H1 (cell line): Measurements from ENCODE around the gene TSPAN5. TPM values are rescaled to one million over a fixed set of nuclear protein-coding genes. Genes with fewer than 3 reads are reported as not detected.

Experiments used
- CTCF ChIA-PET: fragments of 300-600 bp; sonication (Branson Sonifier 250); formaldehyde crosslinking; loops from one replicate; lab custom pipeline; 2021; ENCODE audit not compliant: partially characterized antibody; lab: Charles Lee
- POLR2A ChIA-PET: fragments of 300-600 bp; sonication (Branson Sonifier 250); formaldehyde crosslinking; loops from one replicate; lab custom pipeline; 2021; ENCODE audit warnings: inconsistent platforms; ENCODE audit not compliant: partially characterized antibody; lab: Charles Lee
- DNase-seq, 2 experiments: peaks; one replicate each; pipeline versions ENCODE4 v3.0.0 to v3.0.0-alpha.2; 2010 to 2022; ENCODE audit warnings: low spot score in 2 of 2, low read depth in 1 of 2, mixed read lengths in 1 of 2
- FAIRE-seq: peaks from 2 replicates; lab custom pipeline; 2011; peaks lifted over from hg19 to GRCh38; lab: Jason Lieb, UNC
- H2AFZ ChIP-seq: 2 replicates; pipeline ENCODE4 v1.8.1; 2012; ENCODE audit warnings: low read length, inconsistent platforms
- H2AK5ac ChIP-seq: 2 replicates; pipeline ENCODE4 v1.6.1; 2013; ENCODE audit warnings: low read depth, low read length
- H2BK120ac ChIP-seq: replicated peaks from 2 replicates; pipeline ENCODE3; 2013; ENCODE audit warnings: low read depth, low read length, inconsistent platforms
- H2BK12ac ChIP-seq: 2 replicates; pipeline ENCODE4 v1.6.1; 2013; ENCODE audit warnings: low read depth, low read length
- H2BK15ac ChIP-seq: 2 replicates; pipeline ENCODE4 v1.6.1; 2013; ENCODE audit warnings: low read length
- H2BK20ac ChIP-seq: 2 replicates; pipeline ENCODE4 v1.6.1; 2013; ENCODE audit warnings: low read length
- H2BK5ac ChIP-seq: 2 replicates; pipeline ENCODE4 v1.6.1; 2013; ENCODE audit warnings: low read depth, low read length
- H3K14ac ChIP-seq: 2 replicates; pipeline ENCODE4 v1.6.1; 2013; ENCODE audit warnings: inconsistent platforms; ENCODE audit not compliant: insufficient read length
- H3K18ac ChIP-seq: 2 replicates; pipeline ENCODE4 v1.6.1; 2013; ENCODE audit warnings: low read length; ENCODE audit errors: extremely low read depth
- H3K23ac ChIP-seq: 2 replicates; pipeline ENCODE4 v1.6.1; 2013; ENCODE audit warnings: inconsistent platforms; ENCODE audit not compliant: insufficient read length
- H3K23me2 ChIP-seq: 2 replicates; pipeline ENCODE4 v1.6.1; 2013; ENCODE audit warnings: low read depth, low read length
- H3K27ac ChIP-seq: 2 replicates; pipeline ENCODE4 v1.6.1; 2011; ENCODE audit warnings: low read depth, low read length, inconsistent platforms
- H3K27me3 ChIP-seq, 4 experiments: replicated peaks in 1 of 4; 1 replicate in 1 of 4; 2 replicates in 3 of 4; pipeline versions ENCODE4 v1.6.1 to v1.8.1; 2011 to 2013; ENCODE audit warnings: low read length in 3 of 4, mild to moderate bottlenecking in 3 of 4, inconsistent platforms in 2 of 4, mixed read lengths in 2 of 4, moderate library complexity in 1 of 4; ENCODE audit not compliant: control insufficient read depth in 3 of 4, insufficient read depth in 3 of 4; ENCODE audit errors: extremely low read depth in 1 of 4
- H3K36me3 ChIP-seq, 4 experiments: 2 replicates each; pipeline versions ENCODE4 v1.6.1 to v1.8.1; 2011 to 2013; ENCODE audit warnings: mild to moderate bottlenecking in 4 of 4, low read length in 3 of 4, moderate library complexity in 2 of 4, control low read depth in 1 of 4, inconsistent platforms in 1 of 4; ENCODE audit not compliant: insufficient read depth in 4 of 4, control insufficient read depth in 2 of 4
- H3K4ac ChIP-seq: replicated peaks from 2 replicates; pipeline ENCODE3; 2013; ENCODE audit warnings: low read length, low read depth, mixed read lengths, inconsistent platforms; ENCODE audit not compliant: insufficient read length
- H3K4me1 ChIP-seq, 4 experiments: replicated peaks in 1 of 4; 1 replicate in 1 of 4; 2 replicates in 3 of 4; pipeline versions ENCODE4 v1.6.1 to v1.8.1; 2011 to 2013; ENCODE audit warnings: low read length in 3 of 4, inconsistent platforms in 2 of 4, mixed read lengths in 1 of 4; ENCODE audit not compliant: insufficient read depth in 4 of 4, control insufficient read depth in 3 of 4
- H3K4me2 ChIP-seq, 2 experiments: 2 replicates each; pipeline versions ENCODE4 v1.6.1 to v1.8.1; 2011 to 2013; ENCODE audit warnings: low read depth in 2 of 2, low read length in 2 of 2, control low read depth in 1 of 2, inconsistent platforms in 1 of 2, mild to moderate bottlenecking in 1 of 2; ENCODE audit not compliant: insufficient read depth in 1 of 2
- H3K4me3 ChIP-seq, 4 experiments: fragments of 200-600, 300-600 bp in 1 of 4; sonication (generic), shearing (Covaris generic), sonication (Bioruptor Twin) in 1 of 4; 2 replicates each; pipeline versions ENCODE4 v1.5.1 to v1.8.1; 2011 to 2016; ENCODE audit warnings: low read length in 4 of 4, low read depth in 3 of 4, control low read depth in 2 of 4, inconsistent platforms in 2 of 4, mild to moderate bottlenecking in 2 of 4, mixed read lengths in 1 of 4, moderate library complexity in 1 of 4; ENCODE audit not compliant: insufficient read depth in 2 of 4; ENCODE audit errors: extremely low read depth in 1 of 4
- H3K56ac ChIP-seq: replicated peaks from 2 replicates; pipeline ENCODE3; 2013; ENCODE audit warnings: low read depth, mild to moderate bottlenecking, mixed read lengths, low read length, inconsistent platforms; ENCODE audit not compliant: insufficient read length
- H3K79me1 ChIP-seq: 2 replicates; pipeline ENCODE4 v1.6.1; 2013; ENCODE audit warnings: low read depth, low read length, control low read depth
- H3K79me2 ChIP-seq, 2 experiments: 2 replicates each; pipeline versions ENCODE4 v1.6.1 to v1.8.1; 2012 to 2013; ENCODE audit warnings: low read length in 2 of 2, mild to moderate bottlenecking in 2 of 2, inconsistent platforms in 1 of 2; ENCODE audit not compliant: insufficient read depth in 2 of 2, control insufficient read depth in 1 of 2
- H3K9ac ChIP-seq, 4 experiments: replicated peaks in 1 of 4; 1 replicate in 1 of 4; 2 replicates in 3 of 4; pipeline versions ENCODE4 v1.6.1 to v1.8.1; 2011 to 2013; ENCODE audit warnings: low read depth in 3 of 4, low read length in 3 of 4, control low read depth in 2 of 4, mild to moderate bottlenecking in 2 of 4, moderate library complexity in 2 of 4, inconsistent platforms in 1 of 4; ENCODE audit errors: extremely low read depth in 1 of 4
- H3K9me3 ChIP-seq, 2 experiments: 2 replicates each; pipeline versions ENCODE4 v1.6.1 to v1.8.1; 2012 to 2013; ENCODE audit warnings: mild to moderate bottlenecking in 2 of 2, moderate library complexity in 2 of 2, control low read depth in 1 of 2, inconsistent platforms in 1 of 2, low read depth in 1 of 2, low read length in 1 of 2, mixed read lengths in 1 of 2; ENCODE audit not compliant: insufficient read depth in 2 of 2
- H4K20me1 ChIP-seq, 2 experiments: replicated peaks in 1 of 2; 2 replicates each; pipeline versions ENCODE3 to v1.8.1; 2011 to 2013; ENCODE audit warnings: inconsistent platforms in 2 of 2, low read length in 2 of 2, mild to moderate bottlenecking in 1 of 2; ENCODE audit not compliant: insufficient read depth in 2 of 2, control insufficient read depth in 1 of 2
- H4K5ac ChIP-seq: 2 replicates; pipeline ENCODE4 v1.6.1; 2013; ENCODE audit warnings: low read length, low read depth, mixed read lengths, inconsistent platforms; ENCODE audit not compliant: insufficient read length
- H4K8ac ChIP-seq: 2 replicates; pipeline ENCODE4 v1.8.0; 2013; ENCODE audit warnings: mild to moderate bottlenecking, moderate library complexity, low read length, inconsistent platforms; ENCODE audit not compliant: insufficient read depth; ENCODE audit errors: extremely low read depth
- H4K91ac ChIP-seq: replicated peaks from 2 replicates; pipeline ENCODE3; 2013; ENCODE audit warnings: low read length, mixed read lengths, inconsistent platforms; ENCODE audit not compliant: insufficient read length
- ASH2L ChIP-seq: fragments of 200-600, 300-600 bp; sonication (generic); IDR thresholded peaks from one replicate; pipeline ENCODE4 v1.7.1; 2017; ENCODE audit warnings: low read length
- CTBP2 ChIP-seq: IDR thresholded peaks from 2 replicates; pipeline ENCODE4 v1.7.0; 2011; ENCODE audit warnings: borderline replicate concordance, mild to moderate bottlenecking, moderate library complexity, mixed read lengths, low read length; ENCODE audit not compliant: insufficient read depth, insufficient read length
- KDM4A ChIP-seq: IDR thresholded peaks from one replicate; pipeline ENCODE4 v1.7.1; 2012; ENCODE audit warnings: low read depth, mild to moderate bottlenecking, moderate library complexity, low read length, inconsistent platforms; ENCODE audit not compliant: severe bottlenecking
- RBBP5 ChIP-seq: IDR thresholded peaks from 2 replicates; pipeline ENCODE4 v1.7.1; 2012; ENCODE audit warnings: low read depth, mild to moderate bottlenecking, inconsistent platforms, low read length, moderate library complexity, borderline replicate concordance
- RNF2 ChIP-seq: fragments of 200-900, 300-1000 bp; sonication (generic); IDR thresholded peaks from 2 replicates; pipeline ENCODE4 v1.7.1; 2016; ENCODE audit warnings: borderline replicate concordance, low read depth, mild to moderate bottlenecking, antibody characterized with exemption, low read length; ENCODE audit not compliant: poor library complexity, severe bottlenecking; ENCODE audit errors: missing control alignments
- RXRA ChIP-seq: IDR thresholded peaks from 2 replicates; pipeline ENCODE4 v1.6.1; 2011; ENCODE audit warnings: low read depth, mild to moderate bottlenecking, low read length, moderate library complexity; ENCODE audit not compliant: insufficient read depth
- SP4 ChIP-seq: IDR thresholded peaks from 2 replicates; pipeline ENCODE4 v1.6.1; 2012; ENCODE audit warnings: low read length, inconsistent platforms
- SRF ChIP-seq: IDR thresholded peaks from 2 replicates; pipeline ENCODE4 v1.6.1; 2011; ENCODE audit warnings: mild to moderate bottlenecking, low read depth, low read length, moderate library complexity
- SUZ12 ChIP-seq: fragments of 200-600 bp; sonication (generic); IDR thresholded peaks from 2 replicates; pipeline ENCODE4 v1.6.1; 2012; ENCODE audit warnings: mild to moderate bottlenecking, inconsistent platforms, low read length, moderate library complexity, mixed read lengths
- WGBS, 2 experiments: shearing (Covaris generic) in 1 of 2; methylation state at CpG; one replicate each; pipeline versions ENCODE4 v1.1.6 to v1.1.7; 2013 to 2015; ENCODE audit warnings: low lambda C conversion rate in 2 of 2, mixed read lengths in 2 of 2, inconsistent platforms in 1 of 2, low coverage in 1 of 2, missing lambda C conversion rate in 1 of 2; ENCODE audit not compliant: insufficient replicate concordance in 2 of 2, insufficient coverage in 1 of 2, insufficient read length in 1 of 2; ENCODE audit errors: extremely low coverage in 1 of 2, missing lambda C conversion rate in 1 of 2; 5-methylcytosine and 5-hydroxymethylcytosine counted together
- polyA plus RNA-seq, 7 experiments: library from polyadenylated mRNA; depleted of rRNA in 3 of 7; stranded (reverse) in 5 of 7; unstranded in 2 of 7; fragments of >200 nt in 5 of 7; fragments of 200-250 nt in 2 of 7; gene quantifications; 1 replicate in 5 of 7; 2 replicates in 1 of 7; 4 replicates in 1 of 7; pipeline versions ENCODE4 v1.2.1 to v1.2.3, GENCODE V29; 2011 to 2013; ENCODE audit warnings: missing spikeins in 2 of 7, mixed read lengths in 2 of 7
- total RNA-seq: library from RNA; stranded (reverse); fragmentation: NEBNext Ultra II Directional; extraction: Animal tissue kit (Norgen Biotek cat#: 25700); gene quantifications from 2 replicates; pipeline ENCODE4 v1.2.1, GENCODE V29; 2021
- TF ChIP-seq, protein P1 (sequence below): IDR thresholded peaks from 2 replicates; pipeline ENCODE4 v1.6.1; 2011; ENCODE audit warnings: low read depth, mild to moderate bottlenecking, low read length; ENCODE audit not compliant: insufficient read depth

The TSPAN5 gene
- total and polyA plus RNA-seq, 2 of the 8 experiments (the other 6 are each of a cell fraction or from before 2014, with no cell fraction given), result 17.6 to 21.2 TPM

DNA sequence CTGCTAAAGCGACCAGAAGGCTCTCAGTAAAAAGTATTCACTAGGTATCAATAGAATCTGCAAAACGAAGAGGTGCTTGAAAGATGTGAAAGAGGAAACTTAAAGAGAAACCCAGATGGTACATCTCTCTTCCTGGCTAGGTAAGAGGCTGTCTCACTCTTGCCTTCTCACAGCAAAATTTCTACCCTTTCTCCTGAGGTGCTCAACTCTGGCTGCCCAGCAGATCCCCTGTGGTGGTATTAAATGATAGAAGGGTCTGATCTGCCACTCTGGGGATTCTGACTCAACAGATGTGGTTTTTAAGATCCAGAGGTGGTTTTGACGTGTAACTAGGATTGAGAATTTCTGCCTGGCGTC is 14.9 kb upstream of the TSPAN5 start:
- H4K5ac ChIP-seq, result no peak overlapping the region
- DNase-seq, result no peak
- no peak overlapping the region for H3K56ac ChIP-seq
- H2BK15ac ChIP-seq, result no peak overlapping the region
- no peak overlapping the region for H3K4ac ChIP-seq
- no peak overlapping the region for H3K4me3 ChIP-seq
- H3K4me1 ChIP-seq, result peaks cover 0 to 2% (median 0%) of the 10 kb centered on the region in 4 experiments; a peak in 1 of 7 replicates
- H3K23ac ChIP-seq, result no peak overlapping the region
- H3K36me3 ChIP-seq, result no peaks in the 10 kb centered on the region
- no peak overlapping the region for H3K18ac ChIP-seq
- H3K9me3 ChIP-seq, result no peaks in the 10 kb centered on the region
- no peak overlapping the region for H3K14ac ChIP-seq
- no peak overlapping the region for H3K9ac ChIP-seq
- no peaks in the 10 kb centered on the region for H3K79me1 ChIP-seq
- no peak overlapping the region for H2BK5ac ChIP-seq
- no peak overlapping the region for H4K91ac ChIP-seq
- WGBS, 2 experiments, result 89% methylated on average over 4 of the region's 4 CpGs; no CpG with 5 or more reads in 1 of the 2 experiments
- no peaks in the 10 kb centered on the region; a peak in 1 of 7 replicates for H3K27me3 ChIP-seq
- CTCF ChIA-PET, result no interaction called here
- H2AFZ ChIP-seq, result no peak overlapping the region
- FAIRE-seq, result no peak
- H4K20me1 ChIP-seq, result no peaks in the 10 kb centered on the region
- no peak overlapping the region for H3K27ac ChIP-seq
- no peak overlapping the region for H3K4me2 ChIP-seq
- POLR2A ChIA-PET, result no interaction called here
- no peak overlapping the region for H2BK12ac ChIP-seq
- no peak overlapping the region for H4K8ac ChIP-seq
- H2BK120ac ChIP-seq, result no peak overlapping the region
- H2AK5ac ChIP-seq, result no peak overlapping the region
- no peaks in the 10 kb centered on the region for H3K23me2 ChIP-seq
- TF ChIP-seq SUZ12, result no peak
- TF ChIP-seq RBBP5, result no peak
- no peak for TF ChIP-seq CTBP2
- TF ChIP-seq KDM4A, result no peak
- no peak for TF ChIP-seq SP4
- no peak for TF ChIP-seq RXRA
- no peak for TF ChIP-seq SRF
- TF ChIP-seq, protein P1, sequence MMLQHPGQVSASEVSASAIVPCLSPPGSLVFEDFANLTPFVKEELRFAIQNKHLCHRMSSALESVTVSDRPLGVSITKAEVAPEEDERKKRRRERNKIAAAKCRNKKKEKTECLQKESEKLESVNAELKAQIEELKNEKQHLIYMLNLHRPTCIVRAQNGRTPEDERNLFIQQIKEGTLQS, result no peak
- no peak for TF ChIP-seq ASH2L
- no peak for TF ChIP-seq RNF2
- no peaks in the 10 kb centered on the region for H3K79me2 ChIP-seq
- H2BK20ac ChIP-seq, result no peak overlapping the region
